ENCODE data around the gene NIP7.

NIP7 gene

DNA sequence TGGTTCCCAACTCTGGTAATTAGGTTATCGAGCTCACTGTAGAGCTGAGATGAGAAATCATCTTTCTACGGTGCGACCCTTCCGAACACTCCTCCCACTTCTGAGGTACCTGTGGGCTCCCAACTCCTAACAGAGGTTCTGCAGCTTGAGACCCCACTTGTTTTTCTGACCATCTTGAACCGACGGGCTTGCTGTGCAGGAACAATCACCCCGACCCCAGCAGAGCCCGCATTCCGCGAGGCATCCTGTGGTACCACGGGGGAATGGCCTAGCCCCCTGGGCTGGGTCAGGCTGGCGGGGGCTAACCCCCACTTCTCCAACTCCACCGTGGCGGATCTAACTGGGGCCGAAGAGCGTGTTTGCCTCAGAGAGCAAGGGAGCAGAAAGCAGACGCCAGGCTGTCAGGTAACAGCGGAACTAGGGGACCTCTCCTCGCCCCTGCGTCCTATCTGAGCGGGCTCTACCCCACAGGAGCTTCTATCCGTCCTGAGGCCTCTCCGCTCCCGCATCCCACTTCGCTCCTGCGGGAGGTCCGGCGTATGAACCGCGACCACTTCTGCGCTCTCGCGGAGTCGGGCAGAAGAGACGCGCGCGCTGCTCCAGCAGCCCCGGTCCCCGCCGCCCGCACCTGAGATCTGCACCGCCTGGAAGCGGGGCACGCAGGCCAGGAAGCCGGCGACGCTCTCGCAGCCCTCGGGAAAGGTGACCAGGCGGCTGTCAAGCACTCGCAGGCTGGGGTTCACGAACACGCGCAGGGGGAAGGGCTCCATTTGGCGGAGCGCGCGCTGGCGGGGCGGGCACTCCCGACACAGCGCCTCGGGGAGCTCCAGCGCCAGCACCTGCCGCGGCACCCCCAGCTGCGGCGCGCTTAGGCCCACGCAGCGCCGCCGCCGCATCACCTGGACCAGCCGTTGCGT is 9.9 kb upstream of the NIP7 start:
- peak; percentile 60 for DNase-seq (ENCODE audit: low read depth)
- TF ChIP-seq, protein P1, sequence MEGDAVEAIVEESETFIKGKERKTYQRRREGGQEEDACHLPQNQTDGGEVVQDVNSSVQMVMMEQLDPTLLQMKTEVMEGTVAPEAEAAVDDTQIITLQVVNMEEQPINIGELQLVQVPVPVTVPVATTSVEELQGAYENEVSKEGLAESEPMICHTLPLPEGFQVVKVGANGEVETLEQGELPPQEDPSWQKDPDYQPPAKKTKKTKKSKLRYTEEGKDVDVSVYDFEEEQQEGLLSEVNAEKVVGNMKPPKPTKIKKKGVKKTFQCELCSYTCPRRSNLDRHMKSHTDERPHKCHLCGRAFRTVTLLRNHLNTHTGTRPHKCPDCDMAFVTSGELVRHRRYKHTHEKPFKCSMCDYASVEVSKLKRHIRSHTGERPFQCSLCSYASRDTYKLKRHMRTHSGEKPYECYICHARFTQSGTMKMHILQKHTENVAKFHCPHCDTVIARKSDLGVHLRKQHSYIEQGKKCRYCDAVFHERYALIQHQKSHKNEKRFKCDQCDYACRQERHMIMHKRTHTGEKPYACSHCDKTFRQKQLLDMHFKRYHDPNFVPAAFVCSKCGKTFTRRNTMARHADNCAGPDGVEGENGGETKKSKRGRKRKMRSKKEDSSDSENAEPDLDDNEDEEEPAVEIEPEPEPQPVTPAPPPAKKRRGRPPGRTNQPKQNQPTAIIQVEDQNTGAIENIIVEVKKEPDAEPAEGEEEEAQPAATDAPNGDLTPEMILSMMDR (IDR thresholded peaks at IDR 0.05; ENCODE audit: insufficient read depth, low read depth, low read length, missing control alignments), result no peak

DNA sequence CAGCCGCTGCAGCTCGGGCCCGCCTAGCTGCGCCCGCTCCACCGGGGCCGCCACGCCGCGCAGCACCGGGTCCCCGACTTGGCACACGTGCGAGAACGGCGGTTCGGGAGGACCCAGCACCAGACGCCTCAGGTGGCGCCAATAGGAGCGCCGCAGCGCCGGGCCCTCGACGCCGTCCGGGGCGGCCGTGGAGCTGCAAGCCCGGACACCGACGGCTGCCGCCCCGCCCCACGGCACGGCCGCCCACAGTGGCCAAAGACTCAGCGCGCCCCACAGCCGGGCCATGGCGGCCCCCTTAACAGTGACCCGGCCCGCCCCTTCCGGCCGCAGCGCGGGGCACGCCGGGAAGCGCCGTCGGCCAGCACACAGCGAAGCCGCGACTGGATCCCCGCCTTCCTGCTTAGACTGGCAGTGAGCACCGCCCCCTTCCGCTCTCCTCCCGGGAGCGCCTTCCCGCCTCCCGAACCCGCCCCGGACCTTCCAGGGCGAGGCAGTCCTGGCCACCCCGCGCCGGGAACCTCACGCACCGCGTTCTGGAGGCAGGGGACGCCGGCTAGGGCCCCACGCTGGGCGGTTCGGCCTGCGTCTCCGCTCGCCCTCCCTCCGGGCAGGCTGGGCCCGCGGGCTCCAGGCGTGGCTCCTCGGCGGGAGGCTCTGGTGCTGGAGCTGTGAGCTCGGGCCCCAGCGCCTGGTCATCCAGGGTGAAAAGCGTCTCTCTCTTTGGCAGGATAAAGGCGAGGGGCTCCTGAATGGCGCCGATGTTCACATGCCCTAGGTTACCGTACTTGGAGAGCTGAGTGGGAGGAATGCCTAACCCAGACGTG is 9.1 kb upstream of the NIP7 start, which contains the start of gene PDF:
Gene PDF, minus strand, starts transcription at position 303 of the 824 bp plus-strand sequence. Its CDS starts 18 bp downstream, at position 285.
- peak; percentile 95 for DNase-seq (ENCODE audit: low read depth)
- TF ChIP-seq, protein P1 (IDR thresholded peaks at IDR 0.05; ENCODE audit: insufficient read depth, low read depth, low read length, missing control alignments), result no peak
- peak within 1 kb of the TSS; percentile 73 for H3K4me3 ChIP-seq (ENCODE audit: low read length)

More for the DNA sequence above, 9.9 kb upstream of the NIP7 start:
- H3K4me3 ChIP-seq (ENCODE audit: low read length), result peak overlapping the region; percentile 73

DNA sequence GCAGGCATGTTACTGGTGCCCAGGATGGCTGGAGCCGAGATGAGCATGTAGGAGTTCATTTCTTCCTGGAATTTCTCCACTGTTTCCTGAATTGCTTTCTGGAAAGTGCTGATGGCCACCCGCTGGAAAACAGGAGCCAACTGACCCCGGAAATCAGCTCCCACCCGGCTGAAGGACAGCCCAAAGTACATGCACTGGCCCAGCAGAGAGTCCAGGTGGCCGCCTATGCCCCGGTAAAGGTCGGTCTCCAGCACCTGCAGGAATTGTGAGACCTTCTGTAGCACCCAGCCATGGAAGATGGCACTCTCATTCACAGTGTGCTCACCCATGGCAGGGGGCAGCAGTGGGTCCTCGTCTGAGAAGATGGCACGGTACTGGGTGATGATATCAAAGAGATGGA is 4.9 kb upstream of the NIP7 start:
- H3K4me3 ChIP-seq (ENCODE audit: low read length), result no peak overlapping the region
- TF ChIP-seq, protein P1 (IDR thresholded peaks at IDR 0.05; ENCODE audit: insufficient read depth, low read depth, low read length, missing control alignments), result no peak
- no peak for DNase-seq (ENCODE audit: low read depth)

DNA sequence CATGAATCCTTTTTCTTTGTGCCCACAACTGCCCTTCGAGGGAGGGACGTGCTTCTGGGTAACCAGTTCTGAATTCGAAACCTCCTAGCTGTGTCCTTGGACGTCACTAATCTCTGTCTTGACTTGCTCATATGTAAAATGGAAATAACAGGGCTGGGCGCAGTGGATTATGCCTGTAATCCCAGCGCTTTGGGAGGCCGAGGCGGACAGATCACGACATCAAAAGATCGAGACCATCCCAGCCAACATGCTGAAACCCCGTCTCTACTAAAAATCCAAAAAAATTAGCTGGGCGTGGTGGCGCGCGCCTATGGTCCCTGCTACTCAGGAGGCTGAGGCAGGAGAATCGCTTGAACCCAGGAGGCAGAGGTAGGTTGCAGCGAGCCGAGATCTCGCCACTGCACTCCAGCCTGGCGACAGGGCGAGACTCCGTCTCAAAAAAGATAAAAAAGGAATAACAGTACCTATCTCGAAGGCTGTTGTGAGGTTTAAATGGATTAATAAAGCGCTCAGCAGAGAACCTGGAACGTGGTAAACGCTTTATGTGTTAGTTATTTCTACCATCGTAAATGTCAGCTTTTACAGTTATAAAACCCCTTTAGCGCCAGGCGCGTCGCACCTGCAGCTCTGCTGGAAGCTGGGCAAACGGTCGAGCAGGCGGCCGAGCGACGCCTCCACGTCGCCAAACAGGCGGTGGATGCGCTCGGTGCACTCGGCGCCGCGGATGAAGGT is 849 bp upstream of the NIP7 start:
- peak overlapping the region; percentile 93 for H3K4me3 ChIP-seq (ENCODE audit: low read length)
- TF ChIP-seq, protein P1 (IDR thresholded peaks at IDR 0.05; ENCODE audit: insufficient read depth, low read depth, low read length, missing control alignments), result no peak
- no peak for DNase-seq (ENCODE audit: low read depth)

DNA sequence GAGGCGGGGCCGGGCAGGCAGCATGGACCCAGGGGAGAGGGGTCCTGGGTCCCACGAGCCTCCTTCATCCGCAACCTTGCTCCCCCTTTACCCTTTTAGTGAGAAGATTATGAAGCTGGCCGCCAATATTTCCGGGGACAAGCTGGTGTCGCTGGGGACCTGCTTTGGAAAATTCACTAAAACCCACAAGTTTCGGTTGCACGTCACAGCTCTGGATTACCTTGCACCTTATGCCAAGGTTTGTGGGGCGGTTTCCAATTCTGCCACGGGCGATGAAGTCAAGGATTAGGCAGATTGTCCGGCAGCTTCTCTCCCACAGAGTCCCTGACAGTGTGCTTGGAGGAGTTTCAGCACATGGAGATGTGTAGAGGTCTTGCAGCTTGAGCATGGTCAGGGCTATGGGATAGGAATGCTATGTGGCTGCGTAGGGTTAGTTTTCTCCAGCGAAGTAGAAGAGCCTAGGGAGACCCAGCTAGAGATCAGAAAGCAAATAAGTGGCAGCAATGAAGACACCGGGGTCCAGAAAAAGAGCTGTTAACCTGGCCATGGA is 598 bp downstream of the NIP7 start:
- DNase-seq (ENCODE audit: low read depth), result peak; percentile 14
- TF ChIP-seq, protein P1 (IDR thresholded peaks at IDR 0.05; ENCODE audit: insufficient read depth, low read depth, low read length, missing control alignments), result no peak
- peak overlapping the region; percentile 93 for H3K4me3 ChIP-seq (ENCODE audit: low read length)

DNA sequence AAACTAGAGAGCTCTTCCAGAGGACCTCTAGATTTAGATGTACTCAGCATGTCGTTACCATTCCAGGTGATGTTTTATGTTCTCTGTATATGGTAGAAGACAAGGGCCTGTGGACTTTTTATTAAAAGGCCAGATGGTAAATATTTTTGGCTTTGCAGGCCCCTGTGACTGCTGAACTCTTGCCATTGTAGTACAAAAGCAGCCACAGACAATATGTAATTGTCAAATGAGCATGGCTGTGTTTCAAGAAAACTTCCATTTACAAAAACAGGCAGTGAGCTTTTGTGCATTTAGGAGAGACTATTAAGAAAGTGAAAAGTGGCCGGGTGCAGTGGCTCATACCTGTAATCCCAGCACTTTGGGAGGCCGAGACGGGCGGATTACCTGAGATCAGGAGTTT is 4.6 kb downstream of the NIP7 start:
- DNase-seq (ENCODE audit: low read depth), result no peak
- TF ChIP-seq, protein P1 (IDR thresholded peaks at IDR 0.05; ENCODE audit: insufficient read depth, low read depth, low read length, missing control alignments), result no peak
- H3K4me3 ChIP-seq (ENCODE audit: low read length), result no peak overlapping the region

Measured in epithelial cell of esophagus (primary cell).